GM12878 (cell line): ENCODE results near the gene WDR43. TPM values are rescaled to one million over a fixed set of nuclear protein-coding genes. Genes with fewer than 3 reads are reported as not detected.

Experiments
- ATAC-seq: fragments of 200-7000 bp; cut with Tn5 transposase; 3 replicates; pipeline ENCODE4 v1.9.1; 2020; ENCODE audit warnings: mild to moderate bottlenecking, moderate library complexity
- BruUV-seq: library from RNA; stranded (reverse); fragments of 400-500 nt; replicated peaks from 2 replicates; lab custom pipeline; 2021; lab: Mats Ljungman, UMichigan
- CTCF ChIA-PET: fragments of 300-600 bp; sonication (Branson Sonifier 250); formaldehyde crosslinking; extraction: SDS; loops from one replicate; lab custom pipeline; 2021; ENCODE audit warnings: inconsistent platforms; lab: Yijun Ruan, JAX
- POLR2A ChIA-PET: fragments of 350-600 bp; formaldehyde crosslinking; extraction: SDS; loops from one replicate; lab custom pipeline; 2021; ENCODE audit warnings: inconsistent platforms; lab: Charles Lee
- RAD21 ChIA-PET: fragments of 300-600 bp; sonication (Branson Sonifier 250); formaldehyde crosslinking; loops from one replicate; lab custom pipeline; 2023; ENCODE audit warnings: antibody characterized with exemption; ENCODE audit not compliant: unreplicated experiment; lab: Charles Lee
- SMC1A ChIA-PET: fragments of 300-600 bp; sonication (Branson Sonifier 250); formaldehyde crosslinking; loops from one replicate; lab custom pipeline; 2023; ENCODE audit not compliant: unreplicated experiment, uncharacterized antibody; lab: Charles Lee
- DNase-seq: peaks from one replicate; pipeline ENCODE4 v3.0.0-alpha.2; 2011; ENCODE audit warnings: low read depth, low spot score
- FAIRE-seq: peaks from 3 replicates; lab custom pipeline; 2011; peaks lifted over from hg19 to GRCh38; lab: Jason Lieb, UNC
- H2AFZ ChIP-seq: 2 replicates; pipeline ENCODE4 v1.6.0; 2011; ENCODE audit warnings: low read depth, low read length, control low read depth; ENCODE audit not compliant: control insufficient read depth
- H3K27ac ChIP-seq: 2 replicates; pipeline ENCODE4 v1.5.1; 2011; ENCODE audit warnings: control low read depth; ENCODE audit not compliant: control insufficient read depth, insufficient read depth
- H3K27me3 ChIP-seq, 2 experiments: replicated peaks in 1 of 2; 2 replicates each; pipeline versions ENCODE4 v1.6.0 to v1.6.1; 2011; ENCODE audit warnings: low read length in 1 of 2; ENCODE audit not compliant: control insufficient read depth in 2 of 2, insufficient read depth in 2 of 2
- H3K36me3 ChIP-seq, 2 experiments: 2 replicates each; pipeline ENCODE4 v1.5.1; 2011; ENCODE audit warnings: low read length in 1 of 2; ENCODE audit not compliant: control insufficient read depth in 2 of 2, insufficient read depth in 2 of 2
- H3K4me1 ChIP-seq: 2 replicates; pipeline ENCODE4 v1.6.1; 2011; ENCODE audit warnings: mild to moderate bottlenecking, low read length, moderate library complexity, mixed read lengths; ENCODE audit not compliant: control insufficient read depth, insufficient read depth
- H3K4me2 ChIP-seq: 2 replicates; pipeline ENCODE4 v1.6.0; 2011; ENCODE audit warnings: control low read depth; ENCODE audit not compliant: control insufficient read depth, insufficient read depth
- H3K4me3 ChIP-seq: fragments of 200-600 bp; sonication (generic); 2 replicates; pipeline ENCODE4 v1.5.1; 2016
- H3K79me2 ChIP-seq: 2 replicates; pipeline ENCODE4 v1.6.0; 2011; ENCODE audit warnings: low read length; ENCODE audit not compliant: control insufficient read depth, insufficient read depth
- H3K9ac ChIP-seq: 2 replicates; pipeline ENCODE4 v1.8.0; 2011; ENCODE audit warnings: low read length, control low read depth, mixed read lengths; ENCODE audit not compliant: control insufficient read depth, insufficient read depth
- H3K9me3 ChIP-seq: replicated peaks from 3 replicates; pipeline ENCODE4 v1.5.1; 2011; ENCODE audit warnings: mild to moderate bottlenecking, low read length; ENCODE audit not compliant: control insufficient read depth, insufficient read depth
- H4K20me1 ChIP-seq: 2 replicates; pipeline ENCODE4 v1.6.0; 2011; ENCODE audit not compliant: control insufficient read depth, insufficient read depth
- CBX5 ChIP-seq: sonication (generic); IDR thresholded peaks from 2 replicates; pipeline ENCODE4 v1.6.1; 2016; ENCODE audit warnings: low read depth, moderate library complexity, mild to moderate bottlenecking, inconsistent platforms
- CEBPB ChIP-seq, 2 experiments: fragments of 150-350 bp in 1 of 2; IDR thresholded peaks; 2 replicates each; pipeline ENCODE4 v1.6.1; 2012 to 2014; ENCODE audit warnings: low read depth in 2 of 2, low read length in 2 of 2, borderline replicate concordance in 1 of 2, inconsistent platforms in 1 of 2
- CHD4 ChIP-seq: fragments of 200-600 bp; sonication (generic); IDR thresholded peaks from 2 replicates; pipeline ENCODE4 v1.6.1; 2016; ENCODE audit warnings: mild to moderate bottlenecking
- EZH2 ChIP-seq: IDR thresholded peaks from 2 replicates; pipeline ENCODE4 v1.6.1; 2012; ENCODE audit warnings: low read depth, mild to moderate bottlenecking, control low read depth, inconsistent platforms, low read length, borderline replicate concordance; ENCODE audit not compliant: control insufficient read depth
- IRF4 ChIP-seq: IDR thresholded peaks from 2 replicates; pipeline ENCODE4 v1.6.1; 2011; ENCODE audit warnings: low read depth, low read length
- MTA2 ChIP-seq: fragments of 450-650 bp; IDR thresholded peaks from 2 replicates; pipeline ENCODE4 v1.6.1; 2016; ENCODE audit warnings: low read depth, mild to moderate bottlenecking, moderate library complexity
- NFIC ChIP-seq: IDR thresholded peaks from 2 replicates; pipeline ENCODE4 v1.6.1; 2012; ENCODE audit warnings: low read depth, mild to moderate bottlenecking, inconsistent platforms, low read length, moderate library complexity
- NR2C1 ChIP-seq: fragments of 450-650 bp; IDR thresholded peaks from 2 replicates; pipeline ENCODE4 v1.6.1; 2017; ENCODE audit warnings: antibody characterized with exemption, mild to moderate bottlenecking, moderate library complexity
- PBX3 ChIP-seq: IDR thresholded peaks from 2 replicates; pipeline ENCODE4 v1.6.1; 2011; ENCODE audit warnings: mild to moderate bottlenecking, low read depth, low read length, moderate library complexity; ENCODE audit not compliant: insufficient replicate concordance
- POLR2AphosphoS5 ChIP-seq: IDR thresholded peaks from 2 replicates; pipeline ENCODE4 v1.6.1; 2011; ENCODE audit warnings: mild to moderate bottlenecking, low read length, inconsistent platforms
- RELA ChIP-seq: fragments of 450-650 bp; IDR thresholded peaks from 2 replicates; pipeline ENCODE4 v1.8.0; 2014; ENCODE audit warnings: borderline replicate concordance; ENCODE audit not compliant: partially characterized antibody
- SREBF2 ChIP-seq: IDR thresholded peaks from 2 replicates; pipeline ENCODE4 v1.6.1; 2012; ENCODE audit warnings: mild to moderate bottlenecking, low read length
- SRF ChIP-seq, 2 experiments: IDR thresholded peaks; 2 replicates each; pipeline ENCODE4 v1.6.1; 2011; ENCODE audit warnings: low read depth in 2 of 2, low read length in 2 of 2, mild to moderate bottlenecking in 1 of 2, moderate library complexity in 1 of 2
- STAT1 ChIP-seq: fragments of 450-650 bp; conservative IDR thresholded peaks from 2 replicates; pipeline ENCODE4 v1.6.1; 2014; ENCODE audit warnings: antibody characterized with exemption, mild to moderate bottlenecking
- TCF7 ChIP-seq: IDR thresholded peaks from 2 replicates; pipeline ENCODE4 v1.6.1; 2014; ENCODE audit warnings: antibody characterized with exemption, borderline replicate concordance
- ZNF384 ChIP-seq: IDR thresholded peaks from 2 replicates; pipeline ENCODE4 v1.6.1; 2012; ENCODE audit warnings: low read depth, mild to moderate bottlenecking, low read length, improper control_type of control experiment, borderline replicate concordance
- ZSCAN29 ChIP-seq: fragments of 450-650 bp; IDR thresholded peaks from 2 replicates; pipeline ENCODE4 v1.6.1; 2017; ENCODE audit warnings: mild to moderate bottlenecking, moderate library complexity
- WGBS: methylation state at CpG from one replicate; pipeline ENCODE4 v1.1.6; 2016; ENCODE audit warnings: low lambda C conversion rate; ENCODE audit not compliant: insufficient replicate concordance, insufficient coverage; ENCODE audit errors: missing lambda C conversion rate; 5-methylcytosine and 5-hydroxymethylcytosine counted together
- in situ Hi-C: fragments of 300-500 bp; cut with MboI; formaldehyde crosslinking; loops from 9 replicates; pipeline ENCODE4 v1.14.3; 2018; ENCODE audit warnings: mixed read lengths
- intact Hi-C: fragments of 100-400 bp; cut with micrococcal nuclease; formaldehyde crosslinking; loops from one replicate; pipeline ENCODE4 v1.14.2; 2022; ENCODE audit not compliant: unreplicated experiment
- polyA plus RNA-seq, 11 experiments: library from polyadenylated mRNA; depleted of rRNA in 4 of 11; unstranded in 6 of 11; stranded (reverse) in 5 of 11; fragments of >200 nt; fragmentation: Nextera tagmentation in 4 of 11; fragmentation: Illumina TruSeq in 1 of 11; extraction: Ambion mirVana in 4 of 11; extraction: Trizol in 1 of 11; gene quantifications; 1 replicate in 1 of 11; 2 replicates in 10 of 11; pipeline versions ENCODE4 v1.2.1 to v1.2.3, GENCODE V29; 2011 to 2016; ENCODE audit warnings: inconsistent platforms in 2 of 11, missing spikeins in 2 of 11, low read depth in 1 of 11
- total RNA-seq, 4 experiments: library from RNA; depleted of rRNA in 3 of 4; stranded (reverse); fragments of >200 nt in 3 of 4; fragmentation: Illumina TruSeq in 1 of 4; extraction: Trizol in 1 of 4; gene quantifications; 2 replicates each; pipeline versions ENCODE4 v1.2.1 to v1.2.3, GENCODE V29; 2013 to 2021
- TF ChIP-seq, protein P1 (sequence below): fragments of 450-650 bp; IDR thresholded peaks from 2 replicates; pipeline ENCODE4 v1.6.1; 2017; ENCODE audit warnings: borderline replicate concordance
- TF ChIP-seq, protein P2 (sequence below): fragments of 450-650 bp; IDR thresholded peaks from 2 replicates; pipeline ENCODE4 v1.6.1; 2017; ENCODE audit warnings: low read depth, mild to moderate bottlenecking, moderate library complexity
- TF ChIP-seq, protein P3 (sequence below): fragments of 450-650 bp; conservative IDR thresholded peaks from 2 replicates; pipeline ENCODE4 v1.6.1; 2017; ENCODE audit warnings: mild to moderate bottlenecking, moderate library complexity

WDR43 gene
- total and polyA plus RNA-seq, 10 of the 15 experiments (the other 5 are each of a cell fraction or from before 2014, with no cell fraction given), result 39.3 to 153 (median 81.9) TPM

- peaks cover 9 to 17% of the 10 kb centered on the region in 2 experiments for H3K36me3 ChIP-seq
- TF ChIP-seq CEBPB (IDR thresholded peaks at IDR 0.05; ENCODE audit: borderline replicate concordance in 1 of 2, low read depth in 2 of 2, low read length in 2 of 2), result no peak
- no peak for TF ChIP-seq STAT1
- TF ChIP-seq, protein P1, sequence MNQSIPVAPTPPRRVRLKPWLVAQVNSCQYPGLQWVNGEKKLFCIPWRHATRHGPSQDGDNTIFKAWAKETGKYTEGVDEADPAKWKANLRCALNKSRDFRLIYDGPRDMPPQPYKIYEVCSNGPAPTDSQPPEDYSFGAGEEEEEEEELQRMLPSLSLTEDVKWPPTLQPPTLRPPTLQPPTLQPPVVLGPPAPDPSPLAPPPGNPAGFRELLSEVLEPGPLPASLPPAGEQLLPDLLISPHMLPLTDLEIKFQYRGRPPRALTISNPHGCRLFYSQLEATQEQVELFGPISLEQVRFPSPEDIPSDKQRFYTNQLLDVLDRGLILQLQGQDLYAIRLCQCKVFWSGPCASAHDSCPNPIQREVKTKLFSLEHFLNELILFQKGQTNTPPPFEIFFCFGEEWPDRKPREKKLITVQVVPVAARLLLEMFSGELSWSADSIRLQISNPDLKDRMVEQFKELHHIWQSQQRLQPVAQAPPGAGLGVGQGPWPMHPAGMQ, result no peak
- TF ChIP-seq, protein P2, sequence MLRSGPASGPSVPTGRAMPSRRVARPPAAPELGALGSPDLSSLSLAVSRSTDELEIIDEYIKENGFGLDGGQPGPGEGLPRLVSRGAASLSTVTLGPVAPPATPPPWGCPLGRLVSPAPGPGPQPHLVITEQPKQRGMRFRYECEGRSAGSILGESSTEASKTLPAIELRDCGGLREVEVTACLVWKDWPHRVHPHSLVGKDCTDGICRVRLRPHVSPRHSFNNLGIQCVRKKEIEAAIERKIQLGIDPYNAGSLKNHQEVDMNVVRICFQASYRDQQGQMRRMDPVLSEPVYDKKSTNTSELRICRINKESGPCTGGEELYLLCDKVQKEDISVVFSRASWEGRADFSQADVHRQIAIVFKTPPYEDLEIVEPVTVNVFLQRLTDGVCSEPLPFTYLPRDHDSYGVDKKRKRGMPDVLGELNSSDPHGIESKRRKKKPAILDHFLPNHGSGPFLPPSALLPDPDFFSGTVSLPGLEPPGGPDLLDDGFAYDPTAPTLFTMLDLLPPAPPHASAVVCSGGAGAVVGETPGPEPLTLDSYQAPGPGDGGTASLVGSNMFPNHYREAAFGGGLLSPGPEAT, result no peak
- TF ChIP-seq CHD4, result no peak
- no peak for TF ChIP-seq TCF7
- TF ChIP-seq IRF4, result no peak
- no peak for TF ChIP-seq ZNF384
- TF ChIP-seq NFIC, result no peak
- no peak for TF ChIP-seq SRF (IDR thresholded peaks at IDR 0.05; ENCODE audit: low read depth in 2 of 2, low read length in 2 of 2)
- no peak for TF ChIP-seq PBX3
- TF ChIP-seq NR2C1, result no peak
- TF ChIP-seq ZSCAN29, result no peak
- no peak for TF ChIP-seq EZH2
- no peak for TF ChIP-seq CBX5
- TF ChIP-seq RELA, result no peak
- TF ChIP-seq, protein P3, sequence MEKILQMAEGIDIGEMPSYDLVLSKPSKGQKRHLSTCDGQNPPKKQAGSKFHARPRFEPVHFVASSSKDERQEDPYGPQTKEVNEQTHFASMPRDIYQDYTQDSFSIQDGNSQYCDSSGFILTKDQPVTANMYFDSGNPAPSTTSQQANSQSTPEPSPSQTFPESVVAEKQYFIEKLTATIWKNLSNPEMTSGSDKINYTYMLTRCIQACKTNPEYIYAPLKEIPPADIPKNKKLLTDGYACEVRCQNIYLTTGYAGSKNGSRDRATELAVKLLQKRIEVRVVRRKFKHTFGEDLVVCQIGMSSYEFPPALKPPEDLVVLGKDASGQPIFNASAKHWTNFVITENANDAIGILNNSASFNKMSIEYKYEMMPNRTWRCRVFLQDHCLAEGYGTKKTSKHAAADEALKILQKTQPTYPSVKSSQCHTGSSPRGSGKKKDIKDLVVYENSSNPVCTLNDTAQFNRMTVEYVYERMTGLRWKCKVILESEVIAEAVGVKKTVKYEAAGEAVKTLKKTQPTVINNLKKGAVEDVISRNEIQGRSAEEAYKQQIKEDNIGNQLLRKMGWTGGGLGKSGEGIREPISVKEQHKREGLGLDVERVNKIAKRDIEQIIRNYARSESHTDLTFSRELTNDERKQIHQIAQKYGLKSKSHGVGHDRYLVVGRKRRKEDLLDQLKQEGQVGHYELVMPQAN, result no peak
- TF ChIP-seq POLR2AphosphoS5, result no peak
- TF ChIP-seq MTA2, result no peak
- TF ChIP-seq SREBF2, result no peak
- no peak overlapping the region for H3K4me3 ChIP-seq
- no peak overlapping the region for H3K9ac ChIP-seq
- POLR2A ChIA-PET, result no interaction called here
- no peak for DNase-seq
- FAIRE-seq, result no peak
- BruUV-seq, result no TSS peak
- H3K4me1 ChIP-seq, result no peaks in the 10 kb centered on the region
- H2AFZ ChIP-seq, result no peak overlapping the region
- SMC1A ChIA-PET, result interaction anchor here (1.2 kb wide), 1 partner anchor 81 kb away, joined by 3 read pairs; no protein-coding TSS in a partner anchor
- no peaks in the 10 kb centered on the region for H3K27me3 ChIP-seq
- no peak overlapping the region for H3K4me2 ChIP-seq
- H3K79me2 ChIP-seq, result peaks cover 94% of the 10 kb centered on the region
- WGBS, result 44% methylated on average over 1 of the region's 1 CpG
- intact Hi-C loops, result no loop called here
- ATAC-seq, result no peak
- in situ Hi-C loops, result no loop called here
- RAD21 ChIA-PET, result interaction anchor here (0.6 to 1.6 kb wide), 3 partner anchors 32 to 1813 kb away, joined by 3 to 5 read pairs (median 3); no protein-coding TSS in a partner anchor
- no peaks in the 10 kb centered on the region for H3K9me3 ChIP-seq
- no peaks in the 10 kb centered on the region for H4K20me1 ChIP-seq
- CTCF ChIA-PET, result interaction anchor here (1.0 to 1.4 kb wide), 3 partner anchors 9 to 308 kb away, joined by 3 to 5 read pairs (median 4); no protein-coding TSS in a partner anchor
- H3K27ac ChIP-seq, result no peak overlapping the region
Measured at GRCh38 chr2:28901841-28902240, 7.4 kb downstream of the WDR43 start.
